Activated CD4-positive, CD25-positive, alpha-beta regulatory T cell treated with anti-CD3 and anti-CD28 coated beads, Interleukin-2, amount 50 U/mL, for 24 hours (primary cell): ENCODE measurements around the gene AGPAT3.

Experiments used
- ATAC-seq, 2 donors: fragments of 150-1000 bp; cut with Tn5 transposase; one replicate each; pipeline ENCODE4 v1.10.0; 2021; ENCODE audit warnings: mild to moderate bottlenecking in 1 of 2, moderate library complexity in 1 of 2

The AGPAT3 gene

GRCh38 chr21:43907751-43908150 lies 42.7 kb downstream of the AGPAT3 start:
- ATAC-seq, result no peak

GRCh38 chr21:43908167-43908566 lies 43.1 kb downstream of the AGPAT3 start:
- ATAC-seq, result no peak

GRCh38 chr21:43909741-43910400 lies 44.8 kb downstream of the AGPAT3 start:
- ATAC-seq, result no peak

- ATAC-seq, result no peak
Measured at GRCh38 chr21:43910460-43910859, 45.4 kb downstream of the AGPAT3 start.

GRCh38 chr21:43911015-43911934 lies 46.3 kb downstream of the AGPAT3 start:
- ATAC-seq, result no peak

- no peak for ATAC-seq
Measured at GRCh38 chr21:43911935-43912487, 47.0 kb downstream of the AGPAT3 start.

- no peak for ATAC-seq
Measured at GRCh38 chr21:43912500-43912899, 47.5 kb downstream of the AGPAT3 start.

GRCh38 chr21:43912910-43913309 lies 47.9 kb downstream of the AGPAT3 start:
- ATAC-seq, result no peak

GRCh38 chr21:43913928-43914327 lies 48.9 kb downstream of the AGPAT3 start:
- ATAC-seq, result no peak

- no peak for ATAC-seq
Measured at GRCh38 chr21:43916076-43916475, 51.1 kb downstream of the AGPAT3 start.

GRCh38 chr21:43916691-43917514 lies 51.9 kb downstream of the AGPAT3 start:
- peak; percentile 76 to 82 for ATAC-seq

GRCh38 chr21:43917515-43918384 lies 52.7 kb downstream of the AGPAT3 start:
- no peak for ATAC-seq

- no peak for ATAC-seq
Measured at GRCh38 chr21:43918385-43918947, 53.4 kb downstream of the AGPAT3 start.

GRCh38 chr21:43919283-43919682 lies 54.3 kb downstream of the AGPAT3 start:
- no peak for ATAC-seq

GRCh38 chr21:43919871-43920801 lies 55.1 kb downstream of the AGPAT3 start:
- ATAC-seq, result no peak

- ATAC-seq, result peak in 1 of 2 donors; percentile 4
Measured at GRCh38 chr21:43921571-43921978, 56.6 kb downstream of the AGPAT3 start.

- peak; percentile 72 to 77 for ATAC-seq
Measured at GRCh38 chr21:43921979-43922945, 57.2 kb downstream of the AGPAT3 start.

- ATAC-seq, result no peak
Measured at GRCh38 chr21:43922949-43923348, 57.9 kb downstream of the AGPAT3 start.

- ATAC-seq, result no peak
Measured at GRCh38 chr21:43923391-43923790, 58.4 kb downstream of the AGPAT3 start.
